ENCODE data around the gene PALD1.
"Not testable (repeated sequence)": the region's sequence is repeated elsewhere in the genome, so short reads cannot be mapped to it uniquely, and the experiment has no call there.

Gene PALD1

DNA sequence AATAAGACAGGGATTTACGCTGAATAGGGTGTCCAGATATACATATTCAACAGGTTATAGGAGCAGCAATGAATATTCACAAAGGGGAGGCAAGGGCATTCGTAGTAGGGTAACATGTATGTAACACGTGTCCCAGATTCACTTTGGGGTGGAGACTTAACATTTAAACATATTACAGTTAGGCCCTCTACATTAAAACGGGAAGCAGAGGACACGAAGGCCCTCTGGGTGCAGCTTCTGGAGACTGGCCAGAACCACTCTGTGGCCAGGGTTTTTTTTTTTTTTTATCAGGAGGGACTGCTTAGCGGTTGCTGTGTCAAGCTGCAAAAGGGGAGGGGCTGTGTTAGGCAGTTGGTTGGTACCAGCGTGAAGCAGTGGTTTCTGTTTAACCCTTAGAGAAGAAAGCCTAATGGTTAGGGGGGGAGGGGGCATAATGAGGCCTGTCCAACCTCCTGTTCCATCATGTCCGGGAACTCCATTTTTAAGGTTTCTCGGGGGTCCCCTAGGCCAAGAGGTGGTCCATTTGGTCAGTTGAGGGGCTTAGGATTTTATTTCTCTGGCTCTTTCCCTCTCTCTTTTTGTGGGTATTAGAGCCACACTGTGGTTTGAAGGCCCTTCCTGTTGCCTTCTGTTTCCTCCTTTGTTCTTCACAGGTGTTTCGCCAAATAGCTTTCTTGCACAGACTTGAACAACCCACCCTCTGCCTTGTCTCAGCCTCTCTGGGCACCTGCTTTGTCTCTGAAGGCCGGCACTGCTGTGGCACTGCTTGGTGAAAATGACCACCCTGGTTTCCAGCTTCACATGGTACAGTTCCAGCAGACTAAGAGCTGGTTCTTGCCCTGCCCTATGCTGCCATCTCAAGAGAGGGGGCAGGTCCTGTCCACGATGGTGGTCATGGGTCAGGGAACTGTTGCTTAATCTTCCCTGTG, 97.6 kb downstream of the PALD1 start:
- peak; percentile 22 to 84 for DNase-seq

DNA sequence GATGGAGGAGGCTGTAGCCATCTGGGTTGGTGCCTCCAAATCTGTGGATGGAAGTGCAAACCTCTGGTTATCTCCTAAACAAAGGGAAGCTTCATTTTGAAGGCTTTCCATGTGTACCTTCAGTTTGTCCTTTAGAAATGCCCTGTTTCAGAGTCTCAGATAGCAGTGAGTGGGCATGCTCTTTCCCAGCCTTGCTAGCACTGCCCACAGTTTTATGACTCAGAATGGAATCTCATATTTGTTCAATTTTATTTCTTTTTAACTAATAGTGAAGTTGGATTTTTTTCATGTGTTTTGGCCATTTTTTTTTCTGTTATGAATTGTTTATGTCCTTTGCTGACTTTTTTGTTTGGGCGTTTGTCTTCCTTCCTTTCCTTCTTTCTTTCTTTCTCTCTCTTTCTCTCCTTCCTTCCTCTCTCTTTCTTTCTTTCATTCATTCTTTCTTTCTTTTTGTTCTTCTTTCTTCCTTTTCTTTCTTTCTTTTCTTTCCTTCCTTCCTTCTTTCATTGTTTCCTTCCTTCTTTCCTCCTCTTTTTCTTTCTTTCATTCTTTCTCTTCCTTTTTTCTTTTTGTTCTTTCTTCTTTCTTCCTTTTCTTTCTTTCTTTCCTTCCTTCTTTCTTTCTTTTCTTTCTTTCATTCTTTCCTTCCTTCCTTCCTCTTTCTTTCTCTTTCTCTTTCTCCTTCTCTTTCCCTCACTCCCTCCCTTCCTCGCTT, 98.4 kb downstream of the PALD1 start:
- no peak for DNase-seq

DNA sequence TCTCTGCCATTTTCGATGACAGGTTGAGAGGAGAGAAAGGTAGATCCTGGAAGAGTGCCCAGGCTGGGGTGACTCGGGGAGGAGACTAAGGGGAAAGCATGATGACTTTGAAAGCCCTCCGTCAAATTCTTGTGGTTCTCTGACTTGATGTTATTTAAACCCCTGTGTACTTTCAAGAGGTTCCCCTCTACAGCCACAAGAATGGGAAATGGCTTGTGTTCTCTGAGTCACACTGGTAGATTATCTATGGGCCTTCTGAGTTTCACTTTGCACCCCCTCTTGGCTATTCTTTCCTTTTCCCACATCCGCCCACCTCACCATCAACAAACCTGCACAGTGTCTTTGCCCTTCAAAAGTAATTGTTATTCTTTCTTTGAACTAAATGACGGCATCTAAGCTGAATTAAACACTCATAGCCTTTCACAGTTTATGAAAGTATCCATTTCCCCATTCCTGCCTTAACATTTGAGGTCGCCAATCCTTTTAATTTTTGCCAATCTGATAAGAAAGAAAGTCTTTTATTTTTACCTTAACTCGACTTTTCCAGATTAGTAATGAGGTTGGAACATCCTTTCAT, 99.9 kb downstream of the PALD1 start:
- DNase-seq, result peak in 1 of 2 donors; percentile 74

- peak in 1 of 2 donors; percentile 38 for DNase-seq
Measured at GRCh38 chr10:70579234-70580002, 100.9 kb downstream of the PALD1 start.

- not testable (repeated sequence) for DNase-seq
Measured at GRCh38 chr10:70581176-70581575, 102.6 kb downstream of the PALD1 start.

- no peak for DNase-seq
Measured at GRCh38 chr10:70582793-70583668, 104.5 kb downstream of the PALD1 start.

DNA sequence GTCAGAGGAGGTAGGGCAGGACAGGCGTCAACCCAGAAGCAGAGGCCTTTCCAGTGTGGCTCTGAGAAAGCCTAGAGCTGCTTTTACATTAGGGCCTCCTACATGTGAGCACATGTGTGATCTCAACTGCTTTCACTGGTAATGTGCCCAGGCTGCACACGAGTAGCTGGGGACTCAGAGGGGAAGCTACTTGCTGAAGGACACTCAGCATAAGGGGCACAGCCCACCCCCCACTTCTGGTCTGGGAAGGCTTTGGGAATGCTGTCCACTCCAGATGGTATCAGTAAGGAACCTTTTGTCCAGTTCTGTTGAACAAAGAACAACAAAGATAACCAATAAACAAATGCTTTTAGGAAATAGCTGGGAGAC, 105.1 kb downstream of the PALD1 start:
- no peak for DNase-seq

GRCh38 chr10:70584366-70584765, 105.8 kb downstream of the PALD1 start:
- no peak for DNase-seq

DNA sequence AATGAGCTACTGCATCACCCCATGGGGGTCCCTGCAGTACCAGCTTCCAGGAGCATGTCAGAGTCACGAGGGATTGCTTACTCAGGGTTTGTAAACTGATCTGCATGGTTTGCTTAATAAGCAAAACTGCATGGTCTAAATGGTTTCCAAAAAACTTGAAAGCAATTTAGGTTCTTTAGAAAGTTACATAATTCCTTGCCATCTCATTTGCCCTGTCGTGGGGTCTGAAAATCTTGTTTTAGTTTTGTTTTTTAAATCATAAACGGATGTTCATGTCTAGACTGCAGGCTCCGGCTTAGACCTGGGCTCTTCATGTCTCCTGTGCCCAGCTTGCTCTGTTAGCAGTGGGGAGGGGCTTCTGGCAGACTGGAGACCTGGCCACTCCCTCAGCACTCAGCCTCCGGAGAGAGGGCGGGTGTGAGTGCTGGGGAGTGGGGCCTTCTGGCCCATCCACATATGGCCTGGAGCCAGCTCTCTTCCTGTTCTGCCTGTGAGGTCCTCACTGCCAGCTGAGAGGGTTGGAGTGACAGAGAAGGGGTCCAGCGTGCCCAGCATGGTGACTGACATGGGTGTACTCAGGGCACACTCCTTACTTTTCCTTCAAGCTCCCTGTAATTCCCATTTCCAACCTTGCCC, 106.5 kb downstream of the PALD1 start:
- peak in 1 of 2 donors; percentile 84 for DNase-seq

DNA sequence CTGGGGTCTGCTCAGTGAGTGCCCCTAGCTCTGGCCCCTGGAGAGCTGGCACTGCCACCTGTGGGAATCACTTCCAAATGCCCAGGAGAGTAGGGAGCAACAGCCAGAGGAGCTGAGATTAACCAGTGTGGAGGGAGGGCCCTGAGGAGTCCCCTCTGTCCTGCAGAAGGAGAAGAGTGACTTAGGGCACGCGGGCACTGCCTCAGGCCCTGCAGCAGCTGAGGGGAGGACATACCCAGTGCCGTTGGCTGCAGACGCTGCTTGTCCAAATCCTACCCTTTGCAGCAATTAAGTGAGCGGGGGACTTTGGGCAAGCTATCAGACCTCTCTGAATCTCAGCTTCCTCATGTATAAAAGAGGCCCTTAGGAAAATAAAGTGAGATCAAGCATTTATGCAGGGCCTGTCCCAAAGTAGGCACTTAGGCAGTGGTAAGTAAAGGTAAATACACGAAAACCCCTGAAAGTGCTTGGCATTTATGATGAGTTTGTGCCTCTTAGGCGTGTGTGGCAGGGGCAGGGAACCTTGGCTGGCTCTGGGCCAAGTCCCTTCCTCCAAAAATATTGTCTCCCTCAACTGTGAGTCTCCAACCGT, 107.1 kb downstream of the PALD1 start:
- no peak for DNase-seq

DNA sequence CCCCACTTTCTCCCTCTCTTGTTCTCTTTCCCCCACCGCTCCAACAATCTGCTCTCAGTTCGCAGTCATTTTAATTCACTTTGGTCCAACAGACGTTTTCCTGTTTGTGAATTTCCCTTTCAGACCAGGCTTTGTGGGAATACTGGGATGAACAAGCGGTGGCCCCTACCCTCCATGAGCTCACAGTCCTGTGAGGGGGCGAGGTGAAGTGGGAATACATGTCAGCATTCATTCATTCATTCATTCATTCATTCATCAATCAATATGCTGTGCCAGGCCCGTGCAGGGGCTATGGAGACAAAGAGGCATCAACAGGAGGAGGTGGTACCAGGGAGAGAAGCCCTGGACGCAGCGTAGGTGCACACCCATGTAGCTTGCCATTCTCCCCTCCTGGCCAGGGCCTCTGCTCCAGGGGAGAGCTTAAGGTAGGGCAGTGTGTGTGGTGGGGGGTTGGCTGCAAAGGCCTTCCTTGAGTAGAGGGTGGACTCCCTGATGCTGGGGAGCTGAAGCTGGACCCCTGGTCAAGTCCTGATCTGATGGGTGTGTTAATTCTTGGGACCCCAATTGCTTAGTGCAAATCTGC, 107.9 kb downstream of the PALD1 start:
- no peak for DNase-seq

DNA sequence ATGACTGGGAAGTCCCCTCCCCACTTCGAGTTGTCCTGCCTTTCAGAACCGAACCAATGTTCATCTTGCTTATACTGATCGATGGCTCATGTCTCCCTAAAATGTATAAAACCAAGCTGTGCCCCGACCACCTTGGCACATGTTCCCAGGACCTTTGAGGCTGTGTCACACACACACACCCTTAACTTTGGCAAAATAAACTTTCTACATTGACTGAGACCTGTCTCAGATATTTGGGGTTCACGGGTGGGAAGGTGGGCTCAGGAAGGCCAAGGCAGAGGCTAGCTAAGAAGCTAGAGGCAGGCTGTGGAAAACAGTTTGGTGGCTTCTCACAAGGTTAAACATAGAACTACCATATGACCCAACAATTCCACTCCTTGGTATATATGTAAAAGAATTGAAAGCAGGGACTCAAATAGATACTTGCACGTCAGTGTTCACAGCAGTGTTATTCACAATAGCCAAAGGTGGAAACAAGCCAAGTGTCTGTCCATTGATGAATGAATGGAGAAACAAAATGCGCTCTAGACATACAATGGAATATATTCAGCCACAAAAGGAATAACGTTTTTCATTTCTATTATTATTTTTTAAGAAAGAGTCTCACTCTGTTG, 108.6 kb downstream of the PALD1 start:
- no peak for DNase-seq

DNA sequence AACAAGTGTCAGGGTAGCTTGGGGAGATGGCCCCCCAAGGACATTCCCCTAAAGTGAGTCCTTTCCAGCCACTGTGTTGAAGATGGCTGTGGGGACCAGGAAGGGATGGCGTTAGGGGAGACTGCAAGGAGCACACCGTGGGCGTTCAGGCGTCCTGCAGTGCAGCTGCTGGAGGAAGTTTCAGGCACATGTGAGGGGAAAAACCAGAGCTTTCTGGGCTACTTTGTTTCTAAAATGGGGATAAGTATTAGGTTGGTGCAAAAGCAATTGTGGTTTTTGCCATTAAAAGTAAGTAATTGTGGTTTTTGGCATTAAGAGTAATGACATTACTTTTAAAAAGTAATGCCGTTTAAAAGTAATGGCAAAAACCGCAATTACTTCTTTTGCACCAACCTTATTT, 109.7 kb downstream of the PALD1 start:
- DNase-seq, result no peak

DNA sequence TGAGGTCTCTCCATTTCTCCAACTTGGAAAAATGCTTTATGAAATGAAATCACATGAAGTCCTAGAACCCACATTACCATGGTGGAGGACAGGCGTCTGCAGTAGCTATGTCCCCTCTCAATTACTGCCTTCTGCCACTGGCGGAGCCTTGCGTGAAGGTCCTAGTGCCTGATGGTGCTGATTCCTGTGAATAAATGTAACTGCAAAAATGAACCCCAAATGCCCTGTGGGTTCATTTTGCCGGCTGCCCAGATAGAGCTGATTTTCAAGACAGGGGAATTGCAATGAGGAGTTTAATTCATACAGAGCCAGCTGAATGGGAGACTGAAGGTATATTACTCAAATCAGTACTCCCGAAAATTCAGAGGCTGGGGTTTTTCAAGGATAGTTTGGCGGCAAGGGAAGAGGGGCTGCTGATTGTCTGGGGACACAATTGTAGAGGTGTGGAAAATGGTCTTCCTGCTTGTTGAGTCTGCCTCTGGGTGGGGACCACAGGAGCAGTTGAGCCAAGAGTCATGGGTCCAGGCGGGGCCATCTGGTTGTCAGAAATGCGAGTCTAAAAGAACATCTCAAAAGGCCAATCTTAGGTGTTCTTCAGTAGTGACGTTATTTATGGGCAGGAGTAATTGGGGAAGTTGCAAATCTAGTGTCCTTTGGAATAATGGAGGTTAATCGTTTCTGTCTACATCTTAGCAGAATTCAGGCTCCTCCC, 110.4 kb downstream of the PALD1 start:
- DNase-seq, result no peak

DNA sequence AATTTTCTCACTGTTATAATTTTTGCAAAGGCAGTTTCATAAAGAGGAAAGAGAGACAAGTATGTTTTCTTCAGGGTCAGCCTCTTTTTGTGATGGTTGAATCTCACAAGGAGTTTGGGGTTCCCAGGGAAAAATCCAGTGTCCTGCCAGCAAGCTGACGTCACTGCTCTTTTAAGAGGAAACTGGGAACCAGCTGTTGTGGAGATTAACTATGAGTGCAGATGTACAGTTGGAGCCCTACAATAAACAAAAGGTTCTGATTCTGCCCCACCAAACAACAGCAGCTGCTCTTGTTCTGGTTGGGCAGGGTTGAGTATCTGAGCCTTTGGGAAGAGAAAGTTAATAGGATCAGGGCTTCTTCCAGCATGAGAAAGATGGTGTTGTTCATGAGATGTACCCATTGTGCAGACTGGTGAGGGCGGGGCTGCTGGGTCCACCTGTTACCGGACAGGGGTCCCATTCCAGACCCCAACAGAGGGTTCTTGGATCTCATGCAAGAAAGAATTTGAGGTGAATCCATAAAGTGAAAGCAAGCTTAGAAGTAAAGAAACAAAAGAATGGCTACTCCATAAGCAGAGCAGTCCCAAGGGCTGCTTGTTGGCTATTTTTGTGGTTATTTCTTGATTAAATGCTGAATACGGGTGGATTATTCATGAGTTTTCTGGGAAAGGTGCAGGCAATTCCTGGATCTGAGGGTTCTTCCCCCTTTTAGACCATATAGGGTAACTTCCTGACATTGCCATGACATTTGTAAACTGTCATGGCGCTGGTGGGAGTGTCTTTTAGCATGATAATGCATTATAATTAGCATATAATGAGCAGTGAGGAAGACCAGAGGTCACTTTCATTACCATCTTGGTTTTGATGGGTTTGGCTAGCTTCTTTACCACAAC, 111.4 kb downstream of the PALD1 start:
- DNase-seq, result no peak

DNA sequence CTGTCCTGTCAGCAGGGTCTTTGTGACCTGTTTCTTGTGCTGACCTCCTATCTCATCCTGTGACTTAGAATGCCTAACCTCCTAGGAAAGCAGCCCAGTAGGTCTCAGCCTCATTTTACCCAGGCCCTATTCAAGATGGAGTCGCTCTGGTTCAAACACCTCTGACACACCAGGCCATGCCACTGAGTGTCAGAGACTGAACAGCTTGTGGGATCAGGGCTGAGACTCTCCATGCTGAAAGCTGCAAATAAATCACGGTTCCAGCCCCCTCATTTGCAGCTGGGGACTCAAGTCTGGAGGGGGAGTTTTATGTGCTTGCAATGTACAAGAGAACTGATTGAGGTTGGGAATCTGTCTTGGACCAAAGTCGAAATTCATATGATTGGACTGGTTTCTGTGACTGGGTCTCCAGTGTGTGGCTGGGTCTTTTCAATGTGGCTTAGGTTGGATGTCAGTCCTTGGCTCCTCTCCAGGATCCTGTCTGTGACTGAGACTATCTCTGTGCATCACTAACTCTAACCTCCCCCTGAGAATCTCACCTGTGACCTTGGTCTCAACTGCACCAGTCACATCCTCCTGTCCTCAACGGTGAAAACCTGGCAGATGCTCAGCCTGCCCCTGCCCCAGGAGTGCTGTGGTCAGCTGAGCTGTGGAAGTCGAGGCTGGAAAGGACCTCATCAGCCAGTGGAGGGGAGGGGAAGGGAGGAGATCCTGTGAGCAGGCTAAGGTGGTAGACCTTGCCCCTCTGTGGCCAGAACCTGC, 112.3 kb downstream of the PALD1 start:
- DNase-seq, result no peak

DNA sequence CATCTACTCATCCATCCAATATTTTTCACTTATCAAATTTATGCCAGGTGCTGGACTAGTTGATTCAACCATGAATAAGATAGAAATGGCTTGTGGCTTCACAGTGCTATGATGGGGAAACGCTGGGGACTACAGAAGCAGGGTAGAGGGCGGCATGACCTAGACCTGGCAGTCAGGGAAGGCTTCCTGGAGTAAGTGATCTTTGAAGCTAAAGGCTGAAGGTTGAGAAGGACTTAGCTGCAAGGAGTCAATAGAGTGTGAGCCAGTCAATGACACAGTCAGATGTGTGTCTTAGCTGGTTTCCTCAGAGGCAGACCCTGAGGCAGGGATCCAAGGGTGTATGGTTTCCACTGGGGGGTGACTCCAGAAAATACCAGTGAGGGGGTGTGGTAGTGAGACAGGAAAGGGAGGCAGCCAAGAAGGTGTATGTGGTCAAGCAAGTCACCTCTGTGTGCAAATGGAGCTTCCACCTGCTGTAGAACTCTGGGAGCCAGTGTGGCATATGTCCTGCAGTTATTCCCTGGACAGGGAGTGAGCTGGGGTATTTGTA, 113.7 kb downstream of the PALD1 start:
- DNase-seq, result no peak
